Caco-2 (cell line): ENCODE measurements around the gene CACNA1C. TPM values are rescaled to one million over a fixed set of nuclear protein-coding genes. Genes with fewer than 3 reads are reported as not detected.

Source experiments
- BruUV-seq: library from RNA; stranded (reverse); fragments of 400-500 nt; replicated peaks from 2 replicates; lab custom pipeline; 2021; lab: Mats Ljungman, UMichigan
- CTCF ChIA-PET: fragments of 300-600 bp; sonication (Branson Sonifier 250); formaldehyde crosslinking; loops from one replicate; lab custom pipeline; 2022; ENCODE audit warnings: antibody characterized with exemption; lab: Charles Lee
- POLR2A ChIA-PET: fragments of 300-600 bp; sonication (Branson Sonifier 250); formaldehyde crosslinking; loops from one replicate; lab custom pipeline; 2022; ENCODE audit warnings: antibody characterized with exemption; lab: Charles Lee
- DNase-seq, 2 experiments: peaks; one replicate each; pipeline versions ENCODE4 v3.0.0 to v3.0.0-alpha.2; 2020 to 2022
- H3K27me3 ChIP-seq: replicated peaks from 2 replicates; pipeline ENCODE4 v1.6.0; 2011; ENCODE audit warnings: low read length; ENCODE audit not compliant: control insufficient read depth, insufficient read depth
- H3K36me3 ChIP-seq: 2 replicates; pipeline ENCODE4 v1.5.1; 2011; ENCODE audit warnings: low read length; ENCODE audit not compliant: control insufficient read depth, insufficient read depth
- H3K4me1 ChIP-seq: fragments of 250-450 bp; sonication (Bioruptor Pico); 2 replicates; pipeline ENCODE4 v1.5.1; 2020; ENCODE audit warnings: mild to moderate bottlenecking
- H3K4me3 ChIP-seq: 2 replicates; pipeline ENCODE4 v1.5.1; 2011; ENCODE audit warnings: low read depth, mild to moderate bottlenecking, control low read depth, low read length
- H3K9me3 ChIP-seq: fragments of 250-450 bp; sonication (Bioruptor Pico); 2 replicates; pipeline ENCODE4 v1.5.1; 2020; ENCODE audit warnings: mild to moderate bottlenecking, moderate library complexity
- H3K27ac Mint-ChIP-seq: one replicate; pipeline ENCODE4 v1.8.0; 2022; ENCODE audit warnings: mixed read lengths; ENCODE audit not compliant: unreplicated experiment
- H3K27me3 Mint-ChIP-seq: one replicate; pipeline ENCODE4 v1.8.0; 2022; ENCODE audit warnings: mixed read lengths; ENCODE audit not compliant: insufficient read depth, unreplicated experiment
- H3K36me3 Mint-ChIP-seq: one replicate; pipeline ENCODE4 v1.8.0; 2022; ENCODE audit warnings: mild to moderate bottlenecking, mixed read lengths; ENCODE audit not compliant: insufficient read depth, unreplicated experiment
- H3K4me1 Mint-ChIP-seq: one replicate; pipeline ENCODE4 v1.8.0; 2022; ENCODE audit warnings: low read depth, mixed read lengths; ENCODE audit not compliant: unreplicated experiment
- H3K4me3 Mint-ChIP-seq: one replicate; pipeline ENCODE4 v1.8.0; 2022; ENCODE audit warnings: mild to moderate bottlenecking, moderate library complexity, mixed read lengths; ENCODE audit not compliant: unreplicated experiment
- H3K9me3 Mint-ChIP-seq: one replicate; pipeline ENCODE4 v1.8.0; 2022; ENCODE audit warnings: mixed read lengths; ENCODE audit not compliant: unreplicated experiment
- CTCF ChIP-seq, 2 experiments: fragments of 200-600 bp in 1 of 2; IDR thresholded peaks; 1 replicate in 1 of 2; 2 replicates in 1 of 2; pipeline versions ENCODE4 v1.5.1 to v1.8.0; 2011 to 2022; ENCODE audit warnings: antibody characterized with exemption in 1 of 2, control low read depth in 1 of 2, inconsistent platforms in 1 of 2, low read depth in 1 of 2, low read length in 1 of 2, mild to moderate bottlenecking in 1 of 2, moderate library complexity in 1 of 2; ENCODE audit not compliant: insufficient read depth in 1 of 2, severe bottlenecking in 1 of 2, unreplicated experiment in 1 of 2
- intact Hi-C: fragments of 100-400 bp; cut with micrococcal nuclease; formaldehyde crosslinking; loops from one replicate; pipeline ENCODE4 v1.10.0; 2022; ENCODE audit not compliant: unreplicated experiment
- total RNA-seq: library from RNA; stranded (reverse); gene quantifications from 2 replicates; pipeline ENCODE4 v1.2.3, GENCODE V29; 2022

The CACNA1C gene
- total RNA-seq, 1 experiment from 2014 or later = not detected

GRCh38 chr12:2482938-2483660 is 430.3 kb downstream of the CACNA1C start:
- ChIA-PET CTCF (no interaction called here), POLR2A (no interaction called here)
- H3K9me3 Mint-ChIP-seq = no peaks in the 10 kb centered on the region
- H3K27ac Mint-ChIP-seq = no peak overlapping the region
- Histone ChIP-seq H3K9me3 (no peaks in the 10 kb centered on the region), H3K36me3 (no peaks in the 10 kb centered on the region), H3K27me3 (peaks cover 3% of the 10 kb centered on the region; the same call in 1 of the 2 replicates), H3K4me3 (no peak overlapping the region), H3K4me1 (no peaks in the 10 kb centered on the region)
- DNase-seq = no peak
- no peak for TF ChIP-seq CTCF (IDR thresholded peaks at IDR 0.05; ENCODE audit: insufficient read depth in 1 of 2, low read depth in 1 of 2, low read length in 1 of 2, severe bottlenecking in 1 of 2, unreplicated experiment in 1 of 2)
- H3K4me3 Mint-ChIP-seq = no peak overlapping the region
- H3K36me3 Mint-ChIP-seq = no peaks in the 10 kb centered on the region
- intact Hi-C loops = no loop called here
- no TSS peak for BruUV-seq
- peaks cover 38% of the 10 kb centered on the region for H3K27me3 Mint-ChIP-seq
- no peaks in the 10 kb centered on the region for H3K4me1 Mint-ChIP-seq

- Histone ChIP-seq H3K4me3 (no peak overlapping the region), H3K9me3 (no peaks in the 10 kb centered on the region), H3K36me3 (no peaks in the 10 kb centered on the region), H3K4me1 (no peaks in the 10 kb centered on the region), H3K27me3 (peaks cover 3% of the 10 kb centered on the region; the same call in 1 of the 2 replicates)
- Mint-ChIP-seq H3K9me3 (no peaks in the 10 kb centered on the region), H3K27me3 (peaks cover 40% of the 10 kb centered on the region), H3K36me3 (no peaks in the 10 kb centered on the region), H3K27ac (no peak overlapping the region), H3K4me1 (no peaks in the 10 kb centered on the region), H3K4me3 (no peak overlapping the region)
- ChIA-PET CTCF (no interaction called here), POLR2A (no interaction called here)
- no peak for DNase-seq
- intact Hi-C loops = no loop called here
- TF ChIP-seq CTCF (IDR thresholded peaks at IDR 0.05; ENCODE audit: insufficient read depth in 1 of 2, low read depth in 1 of 2, low read length in 1 of 2, severe bottlenecking in 1 of 2, unreplicated experiment in 1 of 2) = no peak
- no TSS peak for BruUV-seq
Observed at GRCh38 chr12:2483713-2484112, 430.9 kb downstream of the CACNA1C start.

- H3K9me3 ChIP-seq = no peaks in the 10 kb centered on the region
- no peaks in the 10 kb centered on the region for H3K36me3 ChIP-seq
- H3K4me1 Mint-ChIP-seq = no peaks in the 10 kb centered on the region
- no peaks in the 10 kb centered on the region for H3K36me3 Mint-ChIP-seq
- H3K27ac Mint-ChIP-seq = no peak overlapping the region
- no peaks in the 10 kb centered on the region for H3K9me3 Mint-ChIP-seq
- DNase-seq = no peak
- CTCF ChIA-PET = no interaction called here
- H3K27me3 ChIP-seq = peaks cover 3% of the 10 kb centered on the region; the same call in 1 of the 2 replicates
- no peaks in the 10 kb centered on the region for H3K4me1 ChIP-seq
- POLR2A ChIA-PET = no interaction called here
- TF ChIP-seq CTCF (IDR thresholded peaks at IDR 0.05; ENCODE audit: insufficient read depth in 1 of 2, low read depth in 1 of 2, low read length in 1 of 2, severe bottlenecking in 1 of 2, unreplicated experiment in 1 of 2) = no peak
- intact Hi-C loops = no loop called here
- no peak overlapping the region for H3K4me3 Mint-ChIP-seq
- BruUV-seq = no TSS peak
- H3K4me3 ChIP-seq = no peak overlapping the region
- H3K27me3 Mint-ChIP-seq = peaks cover 44% of the 10 kb centered on the region
Observed at GRCh38 chr12:2484141-2484776, 431.5 kb downstream of the CACNA1C start.
